CD14-positive monocyte (primary cell): Measurements from ENCODE around the gene MAD1L1. TPM values are rescaled to one million over a fixed set of nuclear protein-coding genes. Genes with fewer than 3 reads are reported as not detected.
A peak's percentile ranks its signal among the peaks of the same experiment; 100 is the strongest.

Experiments
- DNase-seq, 3 donors: peaks; one replicate each; pipeline ENCODE4 v3.0.0-alpha.2; 2011 to 2022
- H2AFZ ChIP-seq: 2 replicates; pipeline ENCODE4 v1.6.0; 2012; ENCODE audit warnings: mild to moderate bottlenecking, low read depth, low read length, inconsistent platforms; ENCODE audit not compliant: insufficient read depth, poor library complexity, severe bottlenecking
- H3K27ac ChIP-seq, 2 donors: 1 replicate in 1 of 2; 2 replicates in 1 of 2; pipeline ENCODE4 v1.5.1; 2012 to 2013; ENCODE audit warnings: low read length in 2 of 2, control low read depth in 1 of 2, inconsistent platforms in 1 of 2, low read depth in 1 of 2, mild to moderate bottlenecking in 1 of 2
- H3K27me3 ChIP-seq, 2 donors: one replicate each; pipeline versions ENCODE4 v1.6.0 to v1.6.1; 2011 to 2013; ENCODE audit warnings: low read length in 2 of 2; ENCODE audit not compliant: control insufficient read depth in 2 of 2, insufficient read depth in 2 of 2
- H3K36me3 ChIP-seq, 2 donors: replicated peaks in 1 of 2; 1 replicate in 1 of 2; 2 replicates in 1 of 2; pipeline versions ENCODE4 v1.5.1 to v1.6.1; 2012 to 2013; ENCODE audit warnings: low read length in 2 of 2, control low read depth in 1 of 2, inconsistent platforms in 1 of 2, mild to moderate bottlenecking in 1 of 2; ENCODE audit not compliant: insufficient read depth in 2 of 2, control insufficient read depth in 1 of 2
- H3K4me1 ChIP-seq, 2 donors: 1 replicate in 1 of 2; 2 replicates in 1 of 2; pipeline versions ENCODE4 v1.5.1 to v1.6.1; 2012 to 2013; ENCODE audit warnings: low read length in 2 of 2, control low read depth in 1 of 2, inconsistent platforms in 1 of 2, mild to moderate bottlenecking in 1 of 2, moderate library complexity in 1 of 2; ENCODE audit not compliant: insufficient read depth in 2 of 2, control insufficient read depth in 1 of 2
- H3K4me2 ChIP-seq: replicated peaks from 2 replicates; pipeline ENCODE3; 2012; ENCODE audit warnings: low read length, moderate library complexity, mild to moderate bottlenecking; ENCODE audit not compliant: poor library complexity, severe bottlenecking; ENCODE audit errors: extremely low read depth
- H3K4me3 ChIP-seq, 3 experiments: fragments of 200-600 bp in 1 of 3; sonication (generic) in 1 of 3; replicated peaks in 1 of 3; 1 replicate in 2 of 3; 2 replicates in 1 of 3; pipeline ENCODE4 v1.5.1; 2011 to 2013; ENCODE audit warnings: low read length in 3 of 3, mild to moderate bottlenecking in 3 of 3, control low read depth in 2 of 3, low read depth in 2 of 3, inconsistent platforms in 1 of 3, moderate library complexity in 1 of 3
- H3K79me2 ChIP-seq: 2 replicates; pipeline ENCODE4 v1.6.0; 2012; ENCODE audit warnings: mild to moderate bottlenecking, control low read depth, inconsistent platforms, low read length, moderate library complexity; ENCODE audit not compliant: insufficient read depth
- H3K9ac ChIP-seq: 2 replicates; pipeline ENCODE4 v1.6.0; 2017; ENCODE audit warnings: low read length, mild to moderate bottlenecking; ENCODE audit not compliant: insufficient read depth, poor library complexity, severe bottlenecking
- H3K9me3 ChIP-seq, 2 donors: replicated peaks in 1 of 2; 1 replicate in 1 of 2; 2 replicates in 1 of 2; pipeline versions ENCODE4 v1.5.1 to v1.6.1; 2012 to 2013; ENCODE audit warnings: low read length in 2 of 2, control low read depth in 1 of 2; ENCODE audit not compliant: control insufficient read depth in 1 of 2, insufficient read depth in 1 of 2
- H4K20me1 ChIP-seq: 2 replicates; pipeline ENCODE4 v1.6.0; 2012; ENCODE audit warnings: mild to moderate bottlenecking, low read length, control low read depth, moderate library complexity; ENCODE audit not compliant: insufficient read depth
- H3K27ac Mint-ChIP-seq, 7 donors: one replicate each; pipeline ENCODE4 v1.8.0; 2020; ENCODE audit warnings: mild to moderate bottlenecking in 7 of 7, mixed read lengths in 7 of 7, moderate library complexity in 6 of 7, inconsistent platforms in 2 of 7
- H3K27me3 Mint-ChIP-seq, 3 donors: one replicate each; pipeline ENCODE4 v1.8.0; 2021 to 2022; ENCODE audit warnings: low read depth in 3 of 3, mild to moderate bottlenecking in 3 of 3, mixed read lengths in 3 of 3, moderate library complexity in 3 of 3, inconsistent platforms in 1 of 3
- H3K36me3 Mint-ChIP-seq, 2 donors: one replicate each; pipeline ENCODE4 v1.8.0; 2020; ENCODE audit warnings: mixed read lengths in 2 of 2, inconsistent platforms in 1 of 2, mild to moderate bottlenecking in 1 of 2
- H3K4me1 Mint-ChIP-seq: one replicate; pipeline ENCODE4 v1.8.0; 2020; ENCODE audit warnings: mild to moderate bottlenecking, mixed read lengths
- H3K4me3 Mint-ChIP-seq, 2 donors: one replicate each; pipeline ENCODE4 v1.8.0; 2020; ENCODE audit warnings: mild to moderate bottlenecking in 2 of 2, mixed read lengths in 2 of 2, moderate library complexity in 1 of 2
- H3K9me3 Mint-ChIP-seq, 7 donors: one replicate each; pipeline ENCODE4 v1.8.0; 2020 to 2022; ENCODE audit warnings: mixed read lengths in 7 of 7, mild to moderate bottlenecking in 6 of 7, moderate library complexity in 6 of 7, inconsistent platforms in 2 of 7
- WGBS: methylation state at CpG from one replicate; pipeline ENCODE4 v1.1.5; 2013; ENCODE audit warnings: missing lambda C conversion rate; ENCODE audit not compliant: insufficient coverage; 5-methylcytosine and 5-hydroxymethylcytosine counted together
- intact Hi-C, 2 donors: fragments of 100-400 bp; cut with micrococcal nuclease; formaldehyde crosslinking; loops; one replicate each; pipeline versions ENCODE4 v1.15.0 to v1.15.1; 2023
- polyA plus RNA-seq, 3 donors: library from polyadenylated mRNA; depleted of rRNA in 1 of 3; unstranded in 2 of 3; stranded (reverse) in 1 of 3; fragments of 300-500 nt in 2 of 3; fragments of >200 nt in 1 of 3; fragmentation: Illumina TruSeq in 2 of 3; gene quantifications; 1 replicate in 2 of 3; 2 replicates in 1 of 3; pipeline ENCODE4 v1.2.3, GENCODE V29; 2012 to 2021
- TF ChIP-seq, protein P1 (sequence below): fragments of 200-600 bp; IDR thresholded peaks from one replicate; pipeline ENCODE4 v1.8.0; 2022; ENCODE audit warnings: antibody characterized with exemption, mild to moderate bottlenecking

MAD1L1 gene
- polyA plus RNA-seq, 3 donors: 22.0 to 39.4 (median 33.2) TPM

DNA sequence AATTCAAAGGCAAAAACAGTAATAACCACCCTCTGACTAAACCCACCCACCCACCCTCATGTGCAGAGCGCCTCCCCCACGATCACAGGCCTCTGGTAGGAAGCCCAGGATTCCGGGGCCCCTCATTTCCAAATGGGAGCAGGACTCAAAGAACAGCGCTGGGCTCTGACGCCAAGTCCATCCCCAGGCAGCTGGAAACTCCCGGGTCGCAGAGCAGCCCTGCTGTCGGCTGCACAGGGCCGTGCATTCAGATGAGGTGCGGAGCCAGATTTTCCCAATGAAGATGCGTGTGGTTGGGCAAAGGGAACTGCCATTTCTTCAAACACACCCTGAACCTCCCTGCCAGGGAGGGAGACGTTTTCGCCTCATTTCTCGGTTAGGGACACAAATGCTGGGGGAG, 152.3 kb downstream of the MAD1L1 start:
- Mint-ChIP-seq H3K4me3 (no peak overlapping the region), H3K36me3 (peaks cover 41 to 51% of the 10 kb centered on the region in 2 donors), H3K9me3 (peaks cover 0 to 1% (median 0%) of the 10 kb centered on the region in 7 donors), H3K27ac (peak overlapping the region in 1 of 7 donors; percentile 64), H3K27me3 (peaks cover under 1 to 5% (median 2%) of the 10 kb centered on the region in 3 donors), H3K4me1 (peaks cover 41% of the 10 kb centered on the region)
- intact Hi-C loops: no loop called here
- peaks cover 2 to 16% of the 10 kb centered on the region in 2 donors for H3K36me3 ChIP-seq
- H3K9ac ChIP-seq: no peak overlapping the region
- H3K9me3 ChIP-seq: no peaks in the 10 kb centered on the region
- no peak overlapping the region for H3K27ac ChIP-seq
- TF ChIP-seq, protein P1, sequence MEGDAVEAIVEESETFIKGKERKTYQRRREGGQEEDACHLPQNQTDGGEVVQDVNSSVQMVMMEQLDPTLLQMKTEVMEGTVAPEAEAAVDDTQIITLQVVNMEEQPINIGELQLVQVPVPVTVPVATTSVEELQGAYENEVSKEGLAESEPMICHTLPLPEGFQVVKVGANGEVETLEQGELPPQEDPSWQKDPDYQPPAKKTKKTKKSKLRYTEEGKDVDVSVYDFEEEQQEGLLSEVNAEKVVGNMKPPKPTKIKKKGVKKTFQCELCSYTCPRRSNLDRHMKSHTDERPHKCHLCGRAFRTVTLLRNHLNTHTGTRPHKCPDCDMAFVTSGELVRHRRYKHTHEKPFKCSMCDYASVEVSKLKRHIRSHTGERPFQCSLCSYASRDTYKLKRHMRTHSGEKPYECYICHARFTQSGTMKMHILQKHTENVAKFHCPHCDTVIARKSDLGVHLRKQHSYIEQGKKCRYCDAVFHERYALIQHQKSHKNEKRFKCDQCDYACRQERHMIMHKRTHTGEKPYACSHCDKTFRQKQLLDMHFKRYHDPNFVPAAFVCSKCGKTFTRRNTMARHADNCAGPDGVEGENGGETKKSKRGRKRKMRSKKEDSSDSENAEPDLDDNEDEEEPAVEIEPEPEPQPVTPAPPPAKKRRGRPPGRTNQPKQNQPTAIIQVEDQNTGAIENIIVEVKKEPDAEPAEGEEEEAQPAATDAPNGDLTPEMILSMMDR: no peak
- DNase-seq: no peak
- H3K4me1 ChIP-seq: peaks cover 10 to 32% of the 10 kb centered on the region in 2 donors
- H3K27me3 ChIP-seq: no peaks in the 10 kb centered on the region
- H4K20me1 ChIP-seq: no peaks in the 10 kb centered on the region
- 98% methylated on average over 10 of the region's 14 CpGs for WGBS
- H3K79me2 ChIP-seq: no peaks in the 10 kb centered on the region
- no peak overlapping the region for H3K4me2 ChIP-seq
- H3K4me3 ChIP-seq: no peak overlapping the region
- H2AFZ ChIP-seq: no peak overlapping the region

DNA sequence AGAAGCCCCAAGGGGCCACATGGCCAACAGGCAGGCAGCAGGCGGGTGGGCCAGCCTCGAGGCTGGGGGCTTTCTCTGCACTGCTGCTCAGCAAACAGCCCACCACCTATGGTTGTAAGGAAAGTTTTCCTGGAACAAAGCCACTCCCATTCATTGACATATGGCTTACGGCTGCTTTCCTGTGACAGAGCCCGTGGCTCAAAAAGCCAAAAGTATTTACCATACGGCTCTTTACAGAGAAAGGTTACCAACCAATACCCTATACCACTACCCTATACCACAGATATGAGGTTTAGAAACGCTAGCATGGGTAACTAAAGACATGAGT, 152.7 kb downstream of the MAD1L1 start:
- H3K4me1 Mint-ChIP-seq: peaks cover 40% of the 10 kb centered on the region
- peak overlapping the region in 4 of 7 donors; percentile 57 to 82 (median 73) for H3K27ac Mint-ChIP-seq
- H3K4me3 Mint-ChIP-seq: peak overlapping the region in 1 of 2 donors; percentile 63

More for the DNA sequence above, 152.7 kb downstream of the MAD1L1 start:
- no peaks in the 10 kb centered on the region for H3K9me3 ChIP-seq
- intact Hi-C loops: no loop called here
- peaks cover 10 to 32% of the 10 kb centered on the region in 2 donors for H3K4me1 ChIP-seq
- peak overlapping the region; percentile 5 for H3K9ac ChIP-seq
- peaks cover 0 to 1% (median 0%) of the 10 kb centered on the region in 7 donors for H3K9me3 Mint-ChIP-seq
- peaks cover 38 to 47% of the 10 kb centered on the region in 2 donors for H3K36me3 Mint-ChIP-seq
- TF ChIP-seq, protein P1: no peak
- no peaks in the 10 kb centered on the region for H3K79me2 ChIP-seq
- peak overlapping the region in 1 of 2 donors; percentile 38 for H3K27ac ChIP-seq
- peaks cover 0 to 3% (median 0%) of the 10 kb centered on the region in 3 donors for H3K27me3 Mint-ChIP-seq
- no peak overlapping the region for H3K4me3 ChIP-seq
- H3K4me2 ChIP-seq: peak overlapping the region; percentile 35
- H3K36me3 ChIP-seq: peaks cover 2 to 16% of the 10 kb centered on the region in 2 donors
- DNase-seq: no peak
- no peaks in the 10 kb centered on the region for H4K20me1 ChIP-seq
- no peak overlapping the region for H2AFZ ChIP-seq
- H3K27me3 ChIP-seq: no peaks in the 10 kb centered on the region
- 60% methylated on average over 1 of the region's 6 CpGs for WGBS
